HG02970 (cell line): ENCODE measurements around the gene KRAS.

Experiments used
- ATAC-seq: cut with Tn5 transposase; IDR thresholded peaks from one replicate; pipeline ENCODE4 v1.9.1; 2021; ENCODE audit warnings: mild to moderate bottlenecking, moderate library complexity, moderate number of reproducible peaks; ENCODE audit not compliant: unreplicated experiment, low FRiP score

KRAS gene

GRCh38 chr12:25256826-25257225 lies 6.1 kb upstream of the KRAS start:
- ATAC-seq = no peak

- no peak for ATAC-seq
Observed at GRCh38 chr12:25256005-25256404, 5.3 kb upstream of the KRAS start.

- ATAC-seq = no peak
Observed at GRCh38 chr12:25254271-25254880, 3.6 kb upstream of the KRAS start.

GRCh38 chr12:25253371-25254068 lies 2.8 kb upstream of the KRAS start:
- ATAC-seq = no peak

GRCh38 chr12:25252946-25253345 lies 2.2 kb upstream of the KRAS start:
- no peak for ATAC-seq

- ATAC-seq = no peak
Observed at GRCh38 chr12:25251769-25252168, 1.0 kb upstream of the KRAS start.

- ATAC-seq = peak; percentile 28
Observed at GRCh38 chr12:25249931-25250738, 594 bp downstream of the KRAS start.

GRCh38 chr12:25248732-25249131 lies 2.0 kb downstream of the KRAS start:
- no peak for ATAC-seq

- ATAC-seq = no peak
Observed at GRCh38 chr12:25248137-25248536, 2.6 kb downstream of the KRAS start.

- no peak for ATAC-seq
Observed at GRCh38 chr12:25245491-25245890, 5.2 kb downstream of the KRAS start.

GRCh38 chr12:25243680-25243990 lies 7.1 kb downstream of the KRAS start:
- ATAC-seq = no peak

- ATAC-seq = no peak
Observed at GRCh38 chr12:25242981-25243679, 7.6 kb downstream of the KRAS start.

GRCh38 chr12:25241167-25242020 lies 9.3 kb downstream of the KRAS start:
- ATAC-seq = no peak

- ATAC-seq = no peak
Observed at GRCh38 chr12:25236626-25237025, 14.1 kb downstream of the KRAS start.

- no peak for ATAC-seq
Observed at GRCh38 chr12:25236190-25236589, 14.5 kb downstream of the KRAS start.

GRCh38 chr12:25213338-25213737 lies 37.4 kb downstream of the KRAS start:
- ATAC-seq = no peak

GRCh38 chr12:25208554-25208953 lies 42.2 kb downstream of the KRAS start:
- ATAC-seq = no peak

GRCh38 chr12:25207846-25208245 lies 42.9 kb downstream of the KRAS start:
- no peak for ATAC-seq

- ATAC-seq = no peak
Observed at GRCh38 chr12:25207411-25207810, 43.3 kb downstream of the KRAS start.

GRCh38 chr12:25202137-25202536 lies 48.6 kb downstream of the KRAS start:
- no peak for ATAC-seq
